Hematopoietic multipotent progenitor cell treated with erythropoietin and hydrocortisone succinate and interleukin-3 and kit ligand, for 15 days (in vitro differentiated cells): Measurements from ENCODE around the gene PALM.
A peak's percentile ranks its signal among the peaks of the same experiment; 100 is the strongest.
"Not testable (repeated sequence)": the region's sequence is repeated elsewhere in the genome, so short reads cannot be mapped to it uniquely, and the experiment has no call there.

Experiments used
- DNase-seq: peaks from one replicate; pipeline ENCODE4 v3.0.0-alpha.2; 2015; ENCODE audit warnings: low spot score

PALM gene

GRCh38 chr19:732148-733069 is 23.7 kb downstream of the PALM start:
- no peak for DNase-seq

GRCh38 chr19:734716-735115 is 26.0 kb downstream of the PALM start:
- no peak for DNase-seq

GRCh38 chr19:736125-736524 is 27.4 kb downstream of the PALM start:
- DNase-seq, result no peak

- DNase-seq, result peak; percentile 38
Measured at GRCh38 chr19:737591-738093, 28.9 kb downstream of the PALM start.

GRCh38 chr19:738509-739128 is 29.9 kb downstream of the PALM start:
- no peak for DNase-seq

GRCh38 chr19:739998-740715 is 31.4 kb downstream of the PALM start:
- no peak for DNase-seq

GRCh38 chr19:740816-741505 is 32.2 kb downstream of the PALM start:
- not testable (repeated sequence) for DNase-seq

- no peak for DNase-seq
Measured at GRCh38 chr19:741506-742131, 32.9 kb downstream of the PALM start.

GRCh38 chr19:742540-743075 is 33.9 kb downstream of the PALM start:
- no peak for DNase-seq

- DNase-seq, result no peak
Measured at GRCh38 chr19:743168-743687, 34.5 kb downstream of the PALM start.

- not testable (repeated sequence) for DNase-seq
Measured at GRCh38 chr19:745138-745537, 36.4 kb downstream of the PALM start.

- no peak for DNase-seq
Measured at GRCh38 chr19:746208-746819, 37.6 kb downstream of the PALM start.

GRCh38 chr19:746956-747355 is 38.2 kb downstream of the PALM start:
- no peak for DNase-seq

GRCh38 chr19:747432-748273 is 38.9 kb downstream of the PALM start:
- no peak for DNase-seq

- no peak for DNase-seq
Measured at GRCh38 chr19:748274-748598, 39.5 kb downstream of the PALM start.

GRCh38 chr19:749811-750210 is 41.1 kb downstream of the PALM start:
- no peak for DNase-seq

- no peak for DNase-seq
Measured at GRCh38 chr19:750640-751423, 42.1 kb downstream of the PALM start, which contains the start of gene MISP. TSS of gene MISP (plus strand) at chr19:751112. CDS start at chr19:756947, 5,835 bp downstream.

GRCh38 chr19:751501-752341 is 43.0 kb downstream of the PALM start:
- no peak for DNase-seq
